ENCODE data around the gene SEBOX.

Gene SEBOX

GRCh38 chr17:28399808-28400207 lies 34.8 kb upstream of the SEBOX start:
- TF ChIP-seq CTCF (IDR thresholded peaks at IDR 0.05; ENCODE audit: insufficient read depth, low read length, missing control alignments): no peak
- no peak overlapping the region for H3K4me3 ChIP-seq (ENCODE audit: low read depth, low read length)
- ChIA-PET POLR2A (no interaction called here), CTCF (interaction anchor here (0.9 to 5.0 kb wide), 2 partner anchors 9 to 16 kb away, joined by 3 to 30 read pairs; no protein-coding TSS in a partner anchor)
- no peak for DNase-seq (ENCODE audit: low read depth, low spot score)

GRCh38 chr17:28398280-28398981 lies 33.4 kb upstream of the SEBOX start:
- CTCF ChIA-PET: interaction anchor here (1.0 to 5.0 kb wide), 3 partner anchors 18 to 49 kb away, joined by 3 to 30 read pairs (median 3); no protein-coding TSS in a partner anchor
- H3K4me3 ChIP-seq (ENCODE audit: low read depth, low read length): no peak overlapping the region
- POLR2A ChIA-PET: no interaction called here
- DNase-seq (ENCODE audit: low read depth, low spot score): no peak
- no peak for TF ChIP-seq CTCF (IDR thresholded peaks at IDR 0.05; ENCODE audit: insufficient read depth, low read length, missing control alignments)

GRCh38 chr17:28397687-28398279 lies 32.8 kb upstream of the SEBOX start:
- DNase-seq (ENCODE audit: low read depth, low spot score): no peak
- ChIA-PET CTCF (interaction anchor here (0.9 to 5.0 kb wide), 3 partner anchors 9 to 48 kb away, joined by 3 to 30 read pairs (median 3); no protein-coding TSS in a partner anchor), POLR2A (no interaction called here)
- TF ChIP-seq CTCF (IDR thresholded peaks at IDR 0.05; ENCODE audit: insufficient read depth, low read length, missing control alignments): no peak
- H3K4me3 ChIP-seq (ENCODE audit: low read depth, low read length): no peak overlapping the region

GRCh38 chr17:28397275-28397674 lies 32.3 kb upstream of the SEBOX start:
- ChIA-PET POLR2A (no interaction called here), CTCF (interaction anchor here (0.9 to 5.0 kb wide), 3 partner anchors 9 to 47 kb away, joined by 3 to 30 read pairs (median 3); no protein-coding TSS in a partner anchor)
- no peak for TF ChIP-seq CTCF (IDR thresholded peaks at IDR 0.05; ENCODE audit: insufficient read depth, low read length, missing control alignments)
- DNase-seq (ENCODE audit: low read depth, low spot score): no peak
- no peak overlapping the region for H3K4me3 ChIP-seq (ENCODE audit: low read depth, low read length)

GRCh38 chr17:28396635-28397239 lies 31.7 kb upstream of the SEBOX start:
- ChIA-PET CTCF (interaction anchor here (0.9 kb wide), 1 partner anchor 10 kb away, joined by 3 read pairs; no protein-coding TSS in a partner anchor), POLR2A (no interaction called here)
- no peak overlapping the region for H3K4me3 ChIP-seq (ENCODE audit: low read depth, low read length)
- no peak for DNase-seq (ENCODE audit: low read depth, low spot score)
- TF ChIP-seq CTCF (IDR thresholded peaks at IDR 0.05; ENCODE audit: insufficient read depth, low read length, missing control alignments): no peak

GRCh38 chr17:28395968-28396367 lies 31.0 kb upstream of the SEBOX start:
- DNase-seq (ENCODE audit: low read depth, low spot score): no peak
- TF ChIP-seq CTCF (IDR thresholded peaks at IDR 0.05; ENCODE audit: insufficient read depth, low read length, missing control alignments): no peak
- CTCF ChIA-PET: no interaction called here
- POLR2A ChIA-PET: no interaction called here
- no peak overlapping the region for H3K4me3 ChIP-seq (ENCODE audit: low read depth, low read length)

Measured in AG04449 (cell line).